ENCODE data around the gene PIEZO2. TPM values are rescaled to one million over a fixed set of nuclear protein-coding genes. Genes with fewer than 3 reads are reported as not detected.

PIEZO2 gene
- total RNA-seq, 1 experiment from 2014 or later = 5.5 TPM

DNA sequence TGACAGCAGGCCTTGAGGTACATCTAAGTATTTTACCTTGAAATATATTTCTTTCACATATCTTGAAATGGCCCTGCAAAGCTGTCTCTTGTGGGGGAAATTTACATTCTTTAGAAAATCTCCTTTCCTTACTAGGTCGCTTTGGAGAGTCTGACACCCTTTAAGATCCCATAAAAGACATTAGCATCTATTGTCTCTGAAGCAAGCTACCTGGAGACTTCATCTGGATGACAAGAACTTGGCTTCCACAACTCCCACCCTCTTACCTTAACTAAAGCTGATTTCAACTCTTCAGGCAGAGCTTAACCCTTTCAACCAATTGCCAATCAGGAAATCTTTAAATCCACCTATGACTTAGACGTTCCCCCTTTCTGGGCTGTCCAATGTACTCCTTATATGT lies 219.3 kb downstream of the PIEZO2 start:
- no TSS peak for BruUV-seq (replicated peaks)
- H3K9me3 ChIP-seq (ENCODE audit: low read depth, low read length, poor library complexity, severe bottlenecking) = no peaks in the 10 kb centered on the region
- intact Hi-C loops (cut with micrococcal nuclease; ENCODE audit: unreplicated experiment) = no loop called here
- TF ChIP-seq EZH2 (IDR thresholded peaks at IDR 0.05; ENCODE audit: borderline replicate concordance, low read depth, low read length, poor library complexity, severe bottlenecking) = no peak
- TF ChIP-seq, protein P1, sequence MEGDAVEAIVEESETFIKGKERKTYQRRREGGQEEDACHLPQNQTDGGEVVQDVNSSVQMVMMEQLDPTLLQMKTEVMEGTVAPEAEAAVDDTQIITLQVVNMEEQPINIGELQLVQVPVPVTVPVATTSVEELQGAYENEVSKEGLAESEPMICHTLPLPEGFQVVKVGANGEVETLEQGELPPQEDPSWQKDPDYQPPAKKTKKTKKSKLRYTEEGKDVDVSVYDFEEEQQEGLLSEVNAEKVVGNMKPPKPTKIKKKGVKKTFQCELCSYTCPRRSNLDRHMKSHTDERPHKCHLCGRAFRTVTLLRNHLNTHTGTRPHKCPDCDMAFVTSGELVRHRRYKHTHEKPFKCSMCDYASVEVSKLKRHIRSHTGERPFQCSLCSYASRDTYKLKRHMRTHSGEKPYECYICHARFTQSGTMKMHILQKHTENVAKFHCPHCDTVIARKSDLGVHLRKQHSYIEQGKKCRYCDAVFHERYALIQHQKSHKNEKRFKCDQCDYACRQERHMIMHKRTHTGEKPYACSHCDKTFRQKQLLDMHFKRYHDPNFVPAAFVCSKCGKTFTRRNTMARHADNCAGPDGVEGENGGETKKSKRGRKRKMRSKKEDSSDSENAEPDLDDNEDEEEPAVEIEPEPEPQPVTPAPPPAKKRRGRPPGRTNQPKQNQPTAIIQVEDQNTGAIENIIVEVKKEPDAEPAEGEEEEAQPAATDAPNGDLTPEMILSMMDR (conservative IDR thresholded peaks at IDR 0.05; ENCODE audit: low read depth, low read length) = no peak
- H3K36me3 ChIP-seq (ENCODE audit: insufficient read depth, low read length, poor library complexity, severe bottlenecking) = no peaks in the 10 kb centered on the region
- ChIA-PET CTCF (no interaction called here), POLR2A (ENCODE audit: low non-redundant PET) (no interaction called here)
- H3K27ac ChIP-seq (ENCODE audit: low read depth, low read length, poor library complexity, severe bottlenecking) = no peak overlapping the region
- H3K27me3 ChIP-seq (replicated peaks; ENCODE audit: insufficient read depth, low read depth, low read length, poor library complexity) = peaks cover 27% of the 10 kb centered on the region
- H3K4me1 ChIP-seq (ENCODE audit: insufficient read depth, low read length, poor library complexity, severe bottlenecking) = peaks cover 19% of the 10 kb centered on the region
- DNase-seq (ENCODE audit: low spot score) = no peak
- H3K4me3 ChIP-seq (ENCODE audit: low read depth, low read length, poor library complexity, severe bottlenecking) = no peak overlapping the region

DNA sequence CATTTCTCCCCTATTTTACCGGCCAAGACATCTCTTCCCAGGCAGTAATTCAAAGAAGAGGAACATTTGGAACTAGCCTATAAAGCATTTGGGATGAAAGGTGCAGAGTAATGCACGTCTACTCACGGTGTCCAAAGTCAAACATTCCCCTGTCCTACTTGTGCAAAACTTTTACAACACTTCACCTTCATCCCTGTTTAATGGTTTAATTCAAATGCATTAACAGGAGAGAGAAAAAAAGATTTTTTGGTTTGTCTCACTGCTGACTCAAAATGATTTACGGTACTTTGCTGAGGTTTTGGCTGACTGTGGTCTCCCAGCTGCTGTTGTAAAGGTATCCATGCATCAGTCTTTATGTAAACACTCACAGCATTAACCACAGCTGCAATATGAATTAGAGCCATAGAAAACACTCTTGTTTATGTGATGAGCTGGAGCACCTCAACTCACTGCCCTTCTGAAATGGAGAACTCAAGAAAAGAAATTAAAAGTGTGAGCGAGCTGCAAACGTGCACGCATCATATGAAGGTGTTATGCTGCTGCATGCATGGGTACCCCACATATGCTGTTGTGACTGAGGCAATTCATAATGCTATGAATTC lies 220.5 kb downstream of the PIEZO2 start:
- Histone ChIP-seq H3K9me3 (ENCODE audit: low read depth, low read length, poor library complexity, severe bottlenecking) (no peaks in the 10 kb centered on the region), H3K4me1 (ENCODE audit: insufficient read depth, low read length, poor library complexity, severe bottlenecking) (peaks cover 19% of the 10 kb centered on the region), H3K4me3 (ENCODE audit: low read depth, low read length, poor library complexity, severe bottlenecking) (no peak overlapping the region), H3K27ac (ENCODE audit: low read depth, low read length, poor library complexity, severe bottlenecking) (no peak overlapping the region), H3K36me3 (ENCODE audit: insufficient read depth, low read length, poor library complexity, severe bottlenecking) (no peaks in the 10 kb centered on the region), H3K27me3 (replicated peaks; ENCODE audit: insufficient read depth, low read depth, low read length, poor library complexity) (peaks cover 35% of the 10 kb centered on the region)
- TF ChIP-seq EZH2 (IDR thresholded peaks at IDR 0.05; ENCODE audit: borderline replicate concordance, low read depth, low read length, poor library complexity, severe bottlenecking) = no peak
- TF ChIP-seq, protein P1 (conservative IDR thresholded peaks at IDR 0.05; ENCODE audit: low read depth, low read length) = no peak
- intact Hi-C loops (cut with micrococcal nuclease; ENCODE audit: unreplicated experiment) = no loop called here
- ChIA-PET CTCF (no interaction called here), POLR2A (ENCODE audit: low non-redundant PET) (no interaction called here)
- no peak for DNase-seq (ENCODE audit: low spot score)
- BruUV-seq (replicated peaks) = no TSS peak

DNA sequence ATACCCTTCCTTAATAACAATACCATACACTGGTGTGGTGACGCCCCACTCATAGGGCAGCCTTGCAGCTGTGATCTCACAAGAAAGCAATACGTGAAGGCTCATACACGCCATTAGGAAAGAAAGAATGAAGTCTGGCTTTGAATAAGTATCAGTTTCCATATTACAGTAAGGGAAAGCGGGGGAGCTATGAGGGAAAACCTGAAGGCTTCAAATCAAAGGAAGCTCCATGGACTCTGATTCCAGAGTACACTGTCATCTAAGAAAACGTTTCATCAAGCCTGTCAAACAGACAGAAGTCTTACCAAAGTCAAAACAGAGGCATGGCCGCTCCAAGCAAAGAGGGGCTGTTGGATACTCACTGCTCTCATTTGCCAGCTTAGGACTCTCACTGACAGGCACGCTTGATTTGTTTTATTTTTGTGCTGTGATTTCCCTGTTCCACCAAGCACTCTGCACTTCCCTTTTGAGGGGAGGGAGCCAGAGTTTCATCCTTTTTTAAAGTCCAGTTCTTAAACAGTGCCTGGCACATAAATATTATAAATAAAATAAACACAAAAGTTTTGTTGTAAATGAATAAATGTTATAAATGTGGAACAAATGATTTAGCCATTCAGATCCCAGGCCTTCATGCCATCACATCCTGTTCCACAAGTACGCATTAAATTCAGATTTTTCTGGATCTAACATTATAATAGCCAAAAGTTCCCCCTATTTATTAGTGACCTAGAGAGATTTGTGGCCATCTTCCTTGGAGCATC lies 221.2 kb downstream of the PIEZO2 start:
- no TSS peak for BruUV-seq (replicated peaks)
- Histone ChIP-seq H3K4me1 (ENCODE audit: insufficient read depth, low read length, poor library complexity, severe bottlenecking) (peaks cover 19% of the 10 kb centered on the region), H3K4me3 (ENCODE audit: low read depth, low read length, poor library complexity, severe bottlenecking) (no peak overlapping the region), H3K27me3 (replicated peaks; ENCODE audit: insufficient read depth, low read depth, low read length, poor library complexity) (peaks cover 42% of the 10 kb centered on the region), H3K9me3 (ENCODE audit: low read depth, low read length, poor library complexity, severe bottlenecking) (no peaks in the 10 kb centered on the region), H3K27ac (ENCODE audit: low read depth, low read length, poor library complexity, severe bottlenecking) (no peak overlapping the region), H3K36me3 (ENCODE audit: insufficient read depth, low read length, poor library complexity, severe bottlenecking) (no peaks in the 10 kb centered on the region)
- CTCF ChIA-PET = no interaction called here
- TF ChIP-seq, protein P1 (conservative IDR thresholded peaks at IDR 0.05; ENCODE audit: low read depth, low read length) = no peak
- no peak for TF ChIP-seq EZH2 (IDR thresholded peaks at IDR 0.05; ENCODE audit: borderline replicate concordance, low read depth, low read length, poor library complexity, severe bottlenecking)
- POLR2A ChIA-PET (ENCODE audit: low non-redundant PET) = no interaction called here
- intact Hi-C loops (cut with micrococcal nuclease; ENCODE audit: unreplicated experiment) = no loop called here
- DNase-seq (ENCODE audit: low spot score) = no peak
